Vagina (tissue), 2 donors: Measurements from ENCODE around the gene UFD1. TPM values are rescaled to one million over a fixed set of nuclear protein-coding genes. Genes with fewer than 3 reads are reported as not detected.

Source experiments
- DNase-seq, 2 donors: peaks; one replicate each; pipeline ENCODE4 v3.0.0-alpha.2; 2017; ENCODE audit errors: extremely low spot score in 2 of 2
- H3K27ac ChIP-seq: fragments of 200-600 bp; sonication (generic); one replicate; pipeline ENCODE4 v1.5.1; 2019
- H3K27me3 ChIP-seq: fragments of 200-600 bp; sonication (generic); one replicate; pipeline ENCODE4 v1.5.1; 2019
- H3K36me3 ChIP-seq, 2 donors: fragments of 200-600 bp; sonication (generic); one replicate each; pipeline ENCODE4 v1.5.1; 2017 to 2019
- H3K4me1 ChIP-seq: fragments of 200-600 bp; sonication (generic); one replicate; pipeline ENCODE4 v1.5.1; 2019
- H3K4me3 ChIP-seq, 2 donors: fragments of 200-600 bp; sonication (generic); 1 replicate in 1 of 2; 2 replicates in 1 of 2; pipeline ENCODE4 v1.5.1; 2016 to 2019
- H3K9me3 ChIP-seq: fragments of 200-600 bp; sonication (generic); one replicate; pipeline ENCODE4 v1.5.1; 2019
- POLR2A ChIP-seq, 2 donors: fragments of 450-650 bp; IDR thresholded peaks; one replicate each; pipeline ENCODE4 v1.6.1; 2017; ENCODE audit warnings: antibody characterized with exemption in 2 of 2, mild to moderate bottlenecking in 2 of 2, moderate library complexity in 2 of 2
- POLR2AphosphoS5 ChIP-seq, 2 donors: sonication (generic); formaldehyde crosslinking; IDR thresholded peaks; one replicate each; pipeline ENCODE4 v1.9.0; 2017; ENCODE audit warnings: antibody characterized with exemption in 2 of 2, mild to moderate bottlenecking in 2 of 2, low read depth in 1 of 2; ENCODE audit not compliant: insufficient read depth in 1 of 2
- intact Hi-C: fragments of 100-400 bp; cut with DNase I; formaldehyde crosslinking; loops from one replicate; pipeline ENCODE4 v1.15.1; 2023
- total RNA-seq: library from RNA; depleted of rRNA; stranded (reverse); fragments of >200 nt; gene quantifications from one replicate; pipeline ENCODE4 v1.2.3, GENCODE V29; 2016
- TF ChIP-seq, protein P1 (sequence below), 3 experiments: fragments of 450-650 bp in 2 of 3; fragments of 200-600 bp in 1 of 3; sonication (generic) in 1 of 3; IDR thresholded peaks; one replicate each; pipeline ENCODE4 v1.5.1; 2017 to 2019; ENCODE audit warnings: antibody characterized with exemption in 3 of 3, mild to moderate bottlenecking in 2 of 3, moderate library complexity in 2 of 3

UFD1 gene
- total RNA-seq, 1 donor from 2014 or later, result 66.8 TPM

DNA sequence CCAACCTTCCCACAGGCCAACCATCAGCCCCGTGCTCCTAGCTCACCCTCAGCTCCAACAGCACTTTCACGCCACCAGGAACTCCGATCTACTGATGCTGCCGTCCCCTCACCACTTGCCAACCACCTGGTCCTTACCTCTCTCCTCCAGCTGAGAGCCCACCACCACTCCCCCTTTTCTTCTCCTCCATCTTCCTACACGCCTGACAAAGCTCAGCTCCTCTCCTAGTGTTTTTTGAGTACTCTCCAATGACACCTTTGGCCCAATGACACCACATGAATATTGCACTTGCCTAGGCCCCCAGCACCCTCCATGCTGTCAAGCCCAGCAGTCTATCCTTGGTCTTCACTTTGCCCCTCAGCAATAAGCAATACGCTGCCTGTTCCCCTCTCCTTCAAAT lies 78.1 kb downstream of the UFD1 start:
- H3K9me3 ChIP-seq, result no peaks in the 10 kb centered on the region
- no peaks in the 10 kb centered on the region for H3K4me1 ChIP-seq
- H3K36me3 ChIP-seq, result peaks cover 0 to 27% of the 10 kb centered on the region in 2 donors
- no peak for TF ChIP-seq POLR2A (IDR thresholded peaks at IDR 0.05)
- TF ChIP-seq, protein P1, sequence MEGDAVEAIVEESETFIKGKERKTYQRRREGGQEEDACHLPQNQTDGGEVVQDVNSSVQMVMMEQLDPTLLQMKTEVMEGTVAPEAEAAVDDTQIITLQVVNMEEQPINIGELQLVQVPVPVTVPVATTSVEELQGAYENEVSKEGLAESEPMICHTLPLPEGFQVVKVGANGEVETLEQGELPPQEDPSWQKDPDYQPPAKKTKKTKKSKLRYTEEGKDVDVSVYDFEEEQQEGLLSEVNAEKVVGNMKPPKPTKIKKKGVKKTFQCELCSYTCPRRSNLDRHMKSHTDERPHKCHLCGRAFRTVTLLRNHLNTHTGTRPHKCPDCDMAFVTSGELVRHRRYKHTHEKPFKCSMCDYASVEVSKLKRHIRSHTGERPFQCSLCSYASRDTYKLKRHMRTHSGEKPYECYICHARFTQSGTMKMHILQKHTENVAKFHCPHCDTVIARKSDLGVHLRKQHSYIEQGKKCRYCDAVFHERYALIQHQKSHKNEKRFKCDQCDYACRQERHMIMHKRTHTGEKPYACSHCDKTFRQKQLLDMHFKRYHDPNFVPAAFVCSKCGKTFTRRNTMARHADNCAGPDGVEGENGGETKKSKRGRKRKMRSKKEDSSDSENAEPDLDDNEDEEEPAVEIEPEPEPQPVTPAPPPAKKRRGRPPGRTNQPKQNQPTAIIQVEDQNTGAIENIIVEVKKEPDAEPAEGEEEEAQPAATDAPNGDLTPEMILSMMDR (IDR thresholded peaks at IDR 0.05), result no peak
- no peak for TF ChIP-seq POLR2AphosphoS5 (IDR thresholded peaks at IDR 0.05; ENCODE audit: insufficient read depth in 1 of 2, low read depth in 1 of 2)
- no peak overlapping the region for H3K4me3 ChIP-seq
- no peak for DNase-seq
- intact Hi-C loops, result no loop called here
- H3K27ac ChIP-seq, result no peak overlapping the region
- no peaks in the 10 kb centered on the region for H3K27me3 ChIP-seq

Other genes starting within 250 kb of the UFD1 start
- 5.4 TPM for gene CLTCL1, start 187.5 kb downstream of the UFD1 start, total RNA-seq
- 13.5 TPM for gene HIRA, start 47.5 kb downstream of the UFD1 start, total RNA-seq
- 23.3 TPM for gene MRPL40, start 46.6 kb downstream of the UFD1 start, total RNA-seq
- 46.9 TPM for gene C22orf39, start 31.5 kb downstream of the UFD1 start, total RNA-seq
- gene CDC45, start 727 bp upstream of the UFD1 start, total RNA-seq, result 0.74 TPM
- gene CLDN5, start 45.2 kb upstream of the UFD1 start, total RNA-seq, result 228 TPM
- 67.3 TPM for gene SEPTIN5, start 235.3 kb upstream of the UFD1 start, total RNA-seq
- gene GP1BB, start 244.3 kb upstream of the UFD1 start, total RNA-seq, result 14.5 TPM